ENCODE measurements around the gene COL8A2.

Gene COL8A2

DNA sequence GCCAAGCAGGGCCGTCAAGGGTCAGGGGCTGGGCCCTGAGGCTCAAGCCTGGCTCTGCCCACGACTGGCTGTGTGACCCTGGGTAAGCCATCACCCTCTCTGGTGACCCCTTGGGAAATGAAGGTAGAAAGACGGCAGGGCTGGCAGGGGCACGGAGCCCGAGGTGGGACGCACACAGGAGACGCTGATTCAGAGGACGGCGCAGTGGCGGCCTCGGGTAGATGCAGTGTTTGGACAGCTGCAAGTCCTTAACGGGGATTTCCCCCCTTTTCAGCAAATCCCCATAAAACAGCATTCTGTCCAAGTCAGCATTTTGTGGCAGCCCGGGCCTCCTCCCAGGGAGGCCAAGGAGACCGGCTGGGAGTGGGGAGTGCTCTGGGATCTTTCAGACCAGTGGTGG, 16.7 kb downstream of the COL8A2 start:
- TF ChIP-seq, protein P1, sequence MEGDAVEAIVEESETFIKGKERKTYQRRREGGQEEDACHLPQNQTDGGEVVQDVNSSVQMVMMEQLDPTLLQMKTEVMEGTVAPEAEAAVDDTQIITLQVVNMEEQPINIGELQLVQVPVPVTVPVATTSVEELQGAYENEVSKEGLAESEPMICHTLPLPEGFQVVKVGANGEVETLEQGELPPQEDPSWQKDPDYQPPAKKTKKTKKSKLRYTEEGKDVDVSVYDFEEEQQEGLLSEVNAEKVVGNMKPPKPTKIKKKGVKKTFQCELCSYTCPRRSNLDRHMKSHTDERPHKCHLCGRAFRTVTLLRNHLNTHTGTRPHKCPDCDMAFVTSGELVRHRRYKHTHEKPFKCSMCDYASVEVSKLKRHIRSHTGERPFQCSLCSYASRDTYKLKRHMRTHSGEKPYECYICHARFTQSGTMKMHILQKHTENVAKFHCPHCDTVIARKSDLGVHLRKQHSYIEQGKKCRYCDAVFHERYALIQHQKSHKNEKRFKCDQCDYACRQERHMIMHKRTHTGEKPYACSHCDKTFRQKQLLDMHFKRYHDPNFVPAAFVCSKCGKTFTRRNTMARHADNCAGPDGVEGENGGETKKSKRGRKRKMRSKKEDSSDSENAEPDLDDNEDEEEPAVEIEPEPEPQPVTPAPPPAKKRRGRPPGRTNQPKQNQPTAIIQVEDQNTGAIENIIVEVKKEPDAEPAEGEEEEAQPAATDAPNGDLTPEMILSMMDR (IDR thresholded peaks at IDR 0.05) = no peak
- Mint-ChIP-seq H3K9me3 (no peaks in the 10 kb centered on the region), H3K4me3 (no peak overlapping the region), H3K36me3 (ENCODE audit: low read depth) (no peaks in the 10 kb centered on the region), H3K27ac (peak overlapping the region; percentile 70), H3K27me3 (ENCODE audit: low read depth, poor library complexity) (peaks cover 6% of the 10 kb centered on the region), H3K4me1 (peaks cover 41% of the 10 kb centered on the region)
- DNase-seq = no peak

GRCh38 chr1:36107394-36107793, 17.6 kb downstream of the COL8A2 start:
- no peak overlapping the region for H3K4me3 Mint-ChIP-seq
- H3K27ac Mint-ChIP-seq = no peak overlapping the region
- peaks cover 4% of the 10 kb centered on the region for H3K27me3 Mint-ChIP-seq (ENCODE audit: low read depth, poor library complexity)
- no peak for DNase-seq
- peaks cover 41% of the 10 kb centered on the region for H3K4me1 Mint-ChIP-seq
- TF ChIP-seq, protein P1 (IDR thresholded peaks at IDR 0.05) = no peak
- no peaks in the 10 kb centered on the region for H3K9me3 Mint-ChIP-seq
- H3K36me3 Mint-ChIP-seq (ENCODE audit: low read depth) = no peaks in the 10 kb centered on the region

- no peak for DNase-seq
- Mint-ChIP-seq H3K36me3 (ENCODE audit: low read depth) (no peaks in the 10 kb centered on the region), H3K27me3 (ENCODE audit: low read depth, poor library complexity) (peaks cover 3% of the 10 kb centered on the region), H3K4me3 (no peak overlapping the region), H3K27ac (no peak overlapping the region), H3K4me1 (peaks cover 35% of the 10 kb centered on the region), H3K9me3 (no peaks in the 10 kb centered on the region)
- TF ChIP-seq, protein P1 (IDR thresholded peaks at IDR 0.05) = no peak
Observed at GRCh38 chr1:36106269-36106668, 18.8 kb downstream of the COL8A2 start.

- TF ChIP-seq, protein P1 (IDR thresholded peaks at IDR 0.05) = no peak
- DNase-seq = no peak
- Mint-ChIP-seq H3K4me1 (peaks cover 11% of the 10 kb centered on the region), H3K27ac (no peak overlapping the region), H3K27me3 (ENCODE audit: low read depth, poor library complexity) (peaks cover 3% of the 10 kb centered on the region), H3K4me3 (no peak overlapping the region), H3K9me3 (no peaks in the 10 kb centered on the region), H3K36me3 (ENCODE audit: low read depth) (no peaks in the 10 kb centered on the region)
Observed at GRCh38 chr1:36101546-36101945, 23.5 kb downstream of the COL8A2 start.

- Mint-ChIP-seq H3K27me3 (ENCODE audit: low read depth, poor library complexity) (peaks cover 3% of the 10 kb centered on the region), H3K9me3 (no peaks in the 10 kb centered on the region), H3K27ac (no peak overlapping the region), H3K4me1 (peaks cover 7% of the 10 kb centered on the region), H3K36me3 (ENCODE audit: low read depth) (no peaks in the 10 kb centered on the region), H3K4me3 (no peak overlapping the region)
- TF ChIP-seq, protein P1 (IDR thresholded peaks at IDR 0.05) = no peak
- DNase-seq = no peak
Observed at GRCh38 chr1:36100376-36100775, 24.6 kb downstream of the COL8A2 start.

DNA sequence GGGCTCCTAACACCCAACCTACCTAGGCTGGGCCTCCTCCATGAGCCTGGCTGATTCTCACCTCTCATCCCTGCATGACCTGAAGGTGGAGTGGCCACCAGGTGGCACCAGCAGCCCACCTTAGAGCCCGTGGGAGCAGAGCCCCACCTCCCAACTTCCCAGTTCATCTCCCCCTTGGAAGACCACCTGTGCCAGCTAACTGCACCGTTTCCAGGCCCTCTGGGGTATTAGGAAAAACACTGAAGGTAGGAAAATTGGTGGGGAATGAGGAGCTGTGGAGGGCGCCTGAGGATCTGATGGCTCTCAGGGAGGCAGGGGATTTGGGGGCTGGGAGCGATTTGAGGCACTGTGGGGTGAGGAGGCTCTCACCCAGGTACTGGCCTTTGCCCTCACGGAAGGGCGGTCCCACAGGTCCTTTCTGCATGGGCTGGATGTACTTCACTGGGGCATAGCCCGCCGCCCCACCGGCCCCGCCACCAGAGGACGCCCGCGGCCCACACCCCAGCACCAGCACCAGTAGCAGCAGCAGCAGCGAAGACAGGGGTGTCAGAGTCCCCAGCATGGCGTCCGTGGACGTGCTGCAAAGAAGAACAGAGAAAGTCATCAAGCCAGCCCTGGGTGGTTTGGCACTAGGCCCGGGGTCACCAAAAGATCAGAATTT, 25.2 kb downstream of the COL8A2 start:
- Mint-ChIP-seq H3K4me3 (no peak overlapping the region), H3K9me3 (no peaks in the 10 kb centered on the region), H3K36me3 (ENCODE audit: low read depth) (no peaks in the 10 kb centered on the region), H3K4me1 (peaks cover 6% of the 10 kb centered on the region), H3K27ac (no peak overlapping the region), H3K27me3 (ENCODE audit: low read depth, poor library complexity) (peaks cover 3% of the 10 kb centered on the region)
- peak; percentile 91 for DNase-seq
- TF ChIP-seq, protein P1 (IDR thresholded peaks at IDR 0.05) = peak; percentile 91

All from nephron progenitor cell (in vitro differentiated cells).